GM12801 (cell line): Measurements from ENCODE around the gene PPP1R12B.

Experiments
- TF ChIP-seq, protein P1 (sequence below): IDR thresholded peaks from one replicate; pipeline ENCODE4 v1.5.1; 2011; ENCODE audit warnings: control low read depth; ENCODE audit not compliant: insufficient read length; ENCODE audit errors: extremely low read depth

Gene PPP1R12B, protein sequence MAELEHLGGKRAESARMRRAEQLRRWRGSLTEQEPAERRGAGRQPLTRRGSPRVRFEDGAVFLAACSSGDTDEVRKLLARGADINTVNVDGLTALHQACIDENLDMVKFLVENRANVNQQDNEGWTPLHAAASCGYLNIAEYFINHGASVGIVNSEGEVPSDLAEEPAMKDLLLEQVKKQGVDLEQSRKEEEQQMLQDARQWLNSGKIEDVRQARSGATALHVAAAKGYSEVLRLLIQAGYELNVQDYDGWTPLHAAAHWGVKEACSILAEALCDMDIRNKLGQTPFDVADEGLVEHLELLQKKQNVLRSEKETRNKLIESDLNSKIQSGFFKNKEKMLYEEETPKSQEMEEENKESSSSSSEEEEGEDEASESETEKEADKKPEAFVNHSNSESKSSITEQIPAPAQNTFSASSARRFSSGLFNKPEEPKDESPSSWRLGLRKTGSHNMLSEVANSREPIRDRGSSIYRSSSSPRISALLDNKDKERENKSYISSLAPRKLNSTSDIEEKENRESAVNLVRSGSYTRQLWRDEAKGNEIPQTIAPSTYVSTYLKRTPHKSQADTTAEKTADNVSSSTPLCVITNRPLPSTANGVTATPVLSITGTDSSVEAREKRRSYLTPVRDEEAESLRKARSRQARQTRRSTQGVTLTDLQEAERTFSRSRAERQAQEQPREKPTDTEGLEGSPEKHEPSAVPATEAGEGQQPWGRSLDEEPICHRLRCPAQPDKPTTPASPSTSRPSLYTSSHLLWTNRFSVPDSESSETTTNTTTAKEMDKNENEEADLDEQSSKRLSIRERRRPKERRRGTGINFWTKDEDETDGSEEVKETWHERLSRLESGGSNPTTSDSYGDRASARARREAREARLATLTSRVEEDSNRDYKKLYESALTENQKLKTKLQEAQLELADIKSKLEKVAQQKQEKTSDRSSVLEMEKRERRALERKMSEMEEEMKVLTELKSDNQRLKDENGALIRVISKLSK

GRCh38 chr1:202348509-202349205 lies at the start of gene PPP1R12B:
TSS of gene PPP1R12B (plus strand) at chr1:202348699. CDS start at chr1:202348852, 153 bp downstream.
- TF ChIP-seq, protein P1, sequence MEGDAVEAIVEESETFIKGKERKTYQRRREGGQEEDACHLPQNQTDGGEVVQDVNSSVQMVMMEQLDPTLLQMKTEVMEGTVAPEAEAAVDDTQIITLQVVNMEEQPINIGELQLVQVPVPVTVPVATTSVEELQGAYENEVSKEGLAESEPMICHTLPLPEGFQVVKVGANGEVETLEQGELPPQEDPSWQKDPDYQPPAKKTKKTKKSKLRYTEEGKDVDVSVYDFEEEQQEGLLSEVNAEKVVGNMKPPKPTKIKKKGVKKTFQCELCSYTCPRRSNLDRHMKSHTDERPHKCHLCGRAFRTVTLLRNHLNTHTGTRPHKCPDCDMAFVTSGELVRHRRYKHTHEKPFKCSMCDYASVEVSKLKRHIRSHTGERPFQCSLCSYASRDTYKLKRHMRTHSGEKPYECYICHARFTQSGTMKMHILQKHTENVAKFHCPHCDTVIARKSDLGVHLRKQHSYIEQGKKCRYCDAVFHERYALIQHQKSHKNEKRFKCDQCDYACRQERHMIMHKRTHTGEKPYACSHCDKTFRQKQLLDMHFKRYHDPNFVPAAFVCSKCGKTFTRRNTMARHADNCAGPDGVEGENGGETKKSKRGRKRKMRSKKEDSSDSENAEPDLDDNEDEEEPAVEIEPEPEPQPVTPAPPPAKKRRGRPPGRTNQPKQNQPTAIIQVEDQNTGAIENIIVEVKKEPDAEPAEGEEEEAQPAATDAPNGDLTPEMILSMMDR, result no peak

DNA sequence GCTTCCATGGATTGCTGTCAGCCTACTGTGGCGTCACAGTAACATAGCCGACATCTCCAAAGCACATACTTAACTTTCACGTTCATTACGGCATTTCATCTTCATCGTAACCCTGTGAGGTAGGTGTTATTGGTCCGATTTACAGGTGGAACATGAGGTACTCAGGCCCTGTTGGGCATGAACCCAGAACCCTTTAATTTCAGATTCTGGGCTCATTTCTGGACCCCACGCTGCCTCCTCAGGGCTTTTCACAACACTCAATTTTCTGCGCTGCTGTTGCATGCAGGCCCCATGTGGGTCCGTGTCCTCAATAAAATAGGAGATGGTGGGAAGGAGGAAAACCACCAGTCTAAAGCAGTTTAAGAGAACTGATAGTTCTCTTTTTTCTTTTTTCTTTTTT lies 46.3 kb upstream of the PPP1R12B start:
- TF ChIP-seq, protein P1, result no peak

DNA sequence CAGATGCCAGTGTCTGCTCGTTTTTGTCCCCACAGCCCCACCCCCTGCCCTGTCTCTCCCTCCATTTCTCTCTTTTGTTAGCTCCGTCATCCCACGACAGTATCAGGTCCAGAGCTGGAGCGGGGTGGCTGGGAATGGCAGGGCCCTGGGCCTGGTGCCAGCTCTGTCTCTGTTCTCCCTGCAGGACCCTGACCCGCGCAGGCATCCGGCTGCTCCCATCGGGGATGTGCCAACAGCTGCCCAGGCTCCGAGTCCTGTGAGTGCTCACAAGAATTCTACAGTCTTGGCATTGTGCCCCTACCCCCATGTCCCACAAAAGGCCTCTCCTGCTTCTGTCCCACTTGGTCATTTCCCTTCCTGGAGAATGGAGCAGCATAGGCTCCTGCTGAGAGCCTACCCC lies 44.1 kb upstream of the PPP1R12B start:
- TF ChIP-seq, protein P1, result no peak

DNA sequence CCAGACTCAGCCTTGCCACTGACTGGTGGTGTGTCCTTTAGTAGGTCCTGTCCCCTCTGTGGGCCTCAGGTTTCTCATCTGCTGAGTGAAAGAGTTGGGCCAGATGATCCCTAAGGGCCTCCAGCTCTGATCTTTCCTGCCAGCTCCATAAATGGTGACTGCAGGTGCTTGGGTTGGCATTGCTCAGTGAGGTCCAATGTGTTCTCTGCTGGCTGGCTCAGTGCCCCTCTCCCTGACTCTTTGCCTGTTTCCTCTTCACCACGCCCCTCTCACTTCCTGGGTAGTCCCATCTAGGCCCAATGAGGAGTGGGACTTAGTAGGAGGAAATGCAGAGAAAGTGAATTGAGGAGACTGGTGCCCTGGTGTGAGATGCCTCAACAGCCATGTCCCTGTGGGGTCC lies 43.3 kb upstream of the PPP1R12B start:
- TF ChIP-seq, protein P1, result no peak

DNA sequence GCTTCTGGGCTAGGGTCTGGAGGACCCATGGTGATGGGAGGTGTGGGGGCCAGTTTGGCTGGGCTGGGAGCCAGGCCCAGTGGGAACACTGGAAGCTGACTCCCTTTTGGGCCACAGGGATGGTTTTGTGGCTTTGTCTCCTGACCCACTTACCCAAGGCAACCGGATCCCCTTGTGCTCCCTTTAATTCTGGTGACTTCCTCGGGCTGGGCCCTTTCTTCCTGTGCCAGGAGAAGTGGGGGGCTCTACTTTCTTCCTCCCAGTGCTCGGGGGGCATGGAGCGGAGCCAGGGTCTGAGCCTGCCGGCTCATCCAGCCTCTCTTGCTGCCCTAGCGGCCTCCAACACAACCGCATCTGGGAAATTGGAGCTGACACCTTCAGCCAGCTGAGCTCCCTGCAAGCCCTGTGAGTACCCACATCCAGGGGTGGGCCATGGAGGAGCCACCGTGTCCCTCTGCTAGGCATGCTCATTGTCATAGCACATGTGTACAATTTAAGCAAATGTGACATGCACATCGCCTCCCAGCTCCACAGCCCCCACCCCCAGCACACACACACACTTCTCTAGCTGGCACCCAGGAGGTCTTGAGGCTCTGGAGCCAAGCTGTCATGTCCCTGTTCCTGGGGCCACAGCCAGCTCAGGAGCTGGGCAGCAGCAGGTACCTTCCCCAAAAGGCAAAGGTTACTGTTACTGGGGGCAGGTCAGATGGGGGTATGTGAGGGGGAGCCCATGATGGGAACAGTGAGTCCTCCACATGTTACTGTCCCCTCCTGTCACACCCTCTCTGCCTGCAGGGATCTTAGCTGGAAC lies 41.8 kb upstream of the PPP1R12B start:
- TF ChIP-seq, protein P1, result no peak

GRCh38 chr1:202310071-202310725 lies 38.3 kb upstream of the PPP1R12B start:
- TF ChIP-seq, protein P1, result no peak
